ENCODE measurements around the gene OTOGL.

Gene OTOGL

GRCh38 chr12:80406253-80406652 is 306.9 kb downstream of the OTOGL start:
- Histone ChIP-seq H3K9ac (ENCODE audit: low read length) (no peak overlapping the region), H3K9me3 (ENCODE audit: control insufficient read depth, insufficient read depth, low read depth, low read length) (no peaks in the 10 kb centered on the region), H3K4me1 (ENCODE audit: control insufficient read depth, insufficient read depth, low read length) (no peaks in the 10 kb centered on the region), H3K27me3 (ENCODE audit: control insufficient read depth, insufficient read depth, low read length) (no peaks in the 10 kb centered on the region; the same call in 1 of the 2 replicates), H3K4me3 (ENCODE audit: low read depth, low read length) (no peak overlapping the region), H3K27ac (ENCODE audit: low read depth, low read length) (no peak overlapping the region), H3K36me3 (ENCODE audit: control insufficient read depth, insufficient read depth, low read length) (no peaks in the 10 kb centered on the region)

GRCh38 chr12:80411787-80412186 is 312.4 kb downstream of the OTOGL start:
- Histone ChIP-seq H3K27ac (ENCODE audit: low read depth, low read length) (no peak overlapping the region), H3K9me3 (ENCODE audit: control insufficient read depth, insufficient read depth, low read depth, low read length) (no peaks in the 10 kb centered on the region), H3K9ac (ENCODE audit: low read length) (no peak overlapping the region), H3K36me3 (ENCODE audit: control insufficient read depth, insufficient read depth, low read length) (no peaks in the 10 kb centered on the region), H3K4me3 (ENCODE audit: low read depth, low read length) (no peak overlapping the region), H3K4me1 (ENCODE audit: control insufficient read depth, insufficient read depth, low read length) (no peaks in the 10 kb centered on the region), H3K27me3 (ENCODE audit: control insufficient read depth, insufficient read depth, low read length) (no peaks in the 10 kb centered on the region; the same call in 1 of the 2 replicates)

- Histone ChIP-seq H3K27me3 (ENCODE audit: control insufficient read depth, insufficient read depth, low read length) (no peaks in the 10 kb centered on the region), H3K4me1 (ENCODE audit: control insufficient read depth, insufficient read depth, low read length) (no peaks in the 10 kb centered on the region), H3K9me3 (ENCODE audit: control insufficient read depth, insufficient read depth, low read depth, low read length) (no peaks in the 10 kb centered on the region), H3K4me3 (ENCODE audit: low read depth, low read length) (no peak overlapping the region), H3K27ac (ENCODE audit: low read depth, low read length) (no peak overlapping the region), H3K9ac (ENCODE audit: low read length) (no peak overlapping the region), H3K36me3 (ENCODE audit: control insufficient read depth, insufficient read depth, low read length) (no peaks in the 10 kb centered on the region)
These were observed 313.1 kb downstream of the OTOGL start for GRCh38 chr12:80412343-80412953.

- H3K4me1 ChIP-seq (ENCODE audit: control insufficient read depth, insufficient read depth, low read length), result no peaks in the 10 kb centered on the region
These were observed 314.1 kb downstream of the OTOGL start for GRCh38 chr12:80413462-80413861.

GRCh38 chr12:80415466-80415865 is 316.1 kb downstream of the OTOGL start:
- H3K36me3 ChIP-seq (ENCODE audit: control insufficient read depth, insufficient read depth, low read length), result no peaks in the 10 kb centered on the region
- H3K4me3 ChIP-seq (ENCODE audit: low read depth, low read length), result no peak overlapping the region
- no peaks in the 10 kb centered on the region for H3K9me3 ChIP-seq (ENCODE audit: control insufficient read depth, insufficient read depth, low read depth, low read length)
- H3K27me3 ChIP-seq (ENCODE audit: control insufficient read depth, insufficient read depth, low read length), result no peaks in the 10 kb centered on the region
- no peak overlapping the region for H3K9ac ChIP-seq (ENCODE audit: low read length)
- no peak overlapping the region for H3K27ac ChIP-seq (ENCODE audit: low read depth, low read length)
- no peaks in the 10 kb centered on the region for H3K4me1 ChIP-seq (ENCODE audit: control insufficient read depth, insufficient read depth, low read length)

More at GRCh38 chr12:80413462-80413861, 314.1 kb downstream of the OTOGL start:
- H3K9ac ChIP-seq (ENCODE audit: low read length), result no peak overlapping the region
- no peaks in the 10 kb centered on the region for H3K9me3 ChIP-seq (ENCODE audit: control insufficient read depth, insufficient read depth, low read depth, low read length)
- no peaks in the 10 kb centered on the region for H3K27me3 ChIP-seq (ENCODE audit: control insufficient read depth, insufficient read depth, low read length)
- H3K4me3 ChIP-seq (ENCODE audit: low read depth, low read length), result no peak overlapping the region
- H3K27ac ChIP-seq (ENCODE audit: low read depth, low read length), result no peak overlapping the region
- no peaks in the 10 kb centered on the region for H3K36me3 ChIP-seq (ENCODE audit: control insufficient read depth, insufficient read depth, low read length)

GRCh38 chr12:80419644-80420043 is 320.3 kb downstream of the OTOGL start:
- no peaks in the 10 kb centered on the region for H3K27me3 ChIP-seq (ENCODE audit: control insufficient read depth, insufficient read depth, low read length)
- no peaks in the 10 kb centered on the region for H3K4me1 ChIP-seq (ENCODE audit: control insufficient read depth, insufficient read depth, low read length)
- no peaks in the 10 kb centered on the region for H3K9me3 ChIP-seq (ENCODE audit: control insufficient read depth, insufficient read depth, low read depth, low read length)
- no peak overlapping the region for H3K4me3 ChIP-seq (ENCODE audit: low read depth, low read length)
- H3K9ac ChIP-seq (ENCODE audit: low read length), result no peak overlapping the region
- no peak overlapping the region for H3K27ac ChIP-seq (ENCODE audit: low read depth, low read length)
- no peaks in the 10 kb centered on the region for H3K36me3 ChIP-seq (ENCODE audit: control insufficient read depth, insufficient read depth, low read length)

GRCh38 chr12:80420075-80420474 is 320.7 kb downstream of the OTOGL start:
- Histone ChIP-seq H3K27ac (ENCODE audit: low read depth, low read length) (no peak overlapping the region), H3K9ac (ENCODE audit: low read length) (no peak overlapping the region), H3K27me3 (ENCODE audit: control insufficient read depth, insufficient read depth, low read length) (no peaks in the 10 kb centered on the region), H3K4me1 (ENCODE audit: control insufficient read depth, insufficient read depth, low read length) (no peaks in the 10 kb centered on the region), H3K4me3 (ENCODE audit: low read depth, low read length) (no peak overlapping the region), H3K9me3 (ENCODE audit: control insufficient read depth, insufficient read depth, low read depth, low read length) (no peaks in the 10 kb centered on the region), H3K36me3 (ENCODE audit: control insufficient read depth, insufficient read depth, low read length) (no peaks in the 10 kb centered on the region)

- H3K36me3 ChIP-seq (ENCODE audit: control insufficient read depth, insufficient read depth, low read length), result no peaks in the 10 kb centered on the region
- H3K9ac ChIP-seq (ENCODE audit: low read length), result no peak overlapping the region
- no peaks in the 10 kb centered on the region for H3K27me3 ChIP-seq (ENCODE audit: control insufficient read depth, insufficient read depth, low read length)
- H3K4me3 ChIP-seq (ENCODE audit: low read depth, low read length), result no peak overlapping the region
- H3K9me3 ChIP-seq (ENCODE audit: control insufficient read depth, insufficient read depth, low read depth, low read length), result no peaks in the 10 kb centered on the region
- no peak overlapping the region for H3K27ac ChIP-seq (ENCODE audit: low read depth, low read length)
- H3K4me1 ChIP-seq (ENCODE audit: control insufficient read depth, insufficient read depth, low read length), result no peaks in the 10 kb centered on the region
These were observed 323.2 kb downstream of the OTOGL start for GRCh38 chr12:80422550-80422949.
